Ascending aorta (tissue), 2 donors: Measurements from ENCODE around the gene AMDHD2. TPM values are rescaled to one million over a fixed set of nuclear protein-coding genes. Genes with fewer than 3 reads are reported as not detected.
"Not testable (repeated sequence)": the region's sequence is repeated elsewhere in the genome, so short reads cannot be mapped to it uniquely, and the experiment has no call there.

Experiments used
- DNase-seq, 2 donors: peaks; one replicate each; pipeline ENCODE4 v3.0.0-alpha.2; 2019; ENCODE audit warnings: low spot score in 2 of 2
- H3K27ac ChIP-seq, 2 donors: fragments of 200-600 bp; sonication (generic); one replicate each; pipeline ENCODE4 v1.5.1; 2016 to 2017; ENCODE audit warnings: mild to moderate bottlenecking in 1 of 2
- H3K27me3 ChIP-seq: fragments of 200-600 bp; sonication (generic); one replicate; pipeline ENCODE4 v1.5.1; 2017
- H3K36me3 ChIP-seq, 2 donors: fragments of 200-600 bp; sonication (generic); one replicate each; pipeline ENCODE4 v1.5.1; 2016
- H3K4me1 ChIP-seq, 2 donors: fragments of 200-600 bp; sonication (generic); one replicate each; pipeline ENCODE4 v1.5.1; 2016 to 2017; ENCODE audit warnings: mild to moderate bottlenecking in 1 of 2
- H3K4me3 ChIP-seq, 2 donors: fragments of 200-600 bp; sonication (generic); one replicate each; pipeline ENCODE4 v1.5.1; 2016 to 2017; ENCODE audit warnings: mild to moderate bottlenecking in 1 of 2
- H3K9me3 ChIP-seq, 2 donors: fragments of 200-600 bp; sonication (generic); one replicate each; pipeline ENCODE4 v1.5.1; 2016
- intact Hi-C: fragments of 100-400 bp; cut with DNase I; formaldehyde crosslinking; loops from one replicate; pipeline ENCODE4 v1.15.1; 2023
- total RNA-seq: library from RNA; depleted of rRNA; stranded (reverse); fragments of >200 nt; gene quantifications from one replicate; pipeline ENCODE4 v1.1.0, GENCODE V29; 2016
- TF ChIP-seq, protein P1 (sequence below), 3 experiments: fragments of 200-600 bp in 2 of 3; fragments of 450-650 bp in 1 of 3; sonication (generic) in 2 of 3; IDR thresholded peaks; one replicate each; pipeline ENCODE4 v1.5.1; 2016 to 2019; ENCODE audit warnings: antibody characterized with exemption in 3 of 3, mild to moderate bottlenecking in 1 of 3, moderate library complexity in 1 of 3

Gene AMDHD2
- total RNA-seq, 1 donor from 2014 or later = 16.1 TPM

DNA sequence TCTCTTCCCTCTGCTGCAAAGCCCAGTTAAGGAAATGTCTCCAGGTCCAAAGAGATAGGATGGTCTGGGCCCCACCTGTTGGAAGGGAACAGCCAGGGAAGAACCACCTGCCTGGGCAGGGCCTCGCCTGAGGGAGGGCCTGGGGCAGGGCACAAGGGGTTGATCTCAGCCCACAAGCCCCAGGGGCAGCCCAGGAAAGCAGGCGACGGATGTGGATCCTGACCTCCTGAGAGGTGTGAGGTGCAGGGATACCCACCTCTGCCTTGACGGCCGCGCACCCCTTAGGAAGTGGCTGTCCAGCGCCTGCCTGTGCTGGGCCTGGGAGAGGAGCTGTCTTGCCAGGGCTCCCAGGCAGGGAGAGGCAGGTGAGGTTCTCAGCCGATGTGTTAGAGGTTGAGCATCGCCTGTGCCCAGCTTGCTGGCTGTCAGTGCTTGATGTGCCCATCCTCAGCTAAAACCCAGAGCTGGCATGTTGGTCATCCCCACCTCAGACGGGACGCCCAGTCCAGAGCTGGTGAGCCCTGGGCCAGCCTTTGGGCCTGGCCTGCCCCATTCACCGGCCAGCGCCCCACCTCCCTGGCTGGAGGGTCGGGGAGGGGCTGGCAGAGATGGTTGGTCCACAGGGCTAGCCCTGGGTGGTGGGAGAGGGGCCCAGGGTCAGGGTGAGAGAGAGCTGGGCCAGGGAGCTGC lies 10.6 kb downstream of the AMDHD2 start:
- Histone ChIP-seq H3K27me3 (no peaks in the 10 kb centered on the region), H3K9me3 (no peaks in the 10 kb centered on the region), H3K4me1 (peaks cover 0 to 11% of the 10 kb centered on the region in 2 donors), H3K36me3 (peaks cover 20 to 31% of the 10 kb centered on the region in 2 donors), H3K27ac (peak overlapping the region; percentile 88 to 97), H3K4me3 (peak overlapping the region in 1 of 2 donors; percentile 80)
- no peak for DNase-seq
- TF ChIP-seq, protein P1, sequence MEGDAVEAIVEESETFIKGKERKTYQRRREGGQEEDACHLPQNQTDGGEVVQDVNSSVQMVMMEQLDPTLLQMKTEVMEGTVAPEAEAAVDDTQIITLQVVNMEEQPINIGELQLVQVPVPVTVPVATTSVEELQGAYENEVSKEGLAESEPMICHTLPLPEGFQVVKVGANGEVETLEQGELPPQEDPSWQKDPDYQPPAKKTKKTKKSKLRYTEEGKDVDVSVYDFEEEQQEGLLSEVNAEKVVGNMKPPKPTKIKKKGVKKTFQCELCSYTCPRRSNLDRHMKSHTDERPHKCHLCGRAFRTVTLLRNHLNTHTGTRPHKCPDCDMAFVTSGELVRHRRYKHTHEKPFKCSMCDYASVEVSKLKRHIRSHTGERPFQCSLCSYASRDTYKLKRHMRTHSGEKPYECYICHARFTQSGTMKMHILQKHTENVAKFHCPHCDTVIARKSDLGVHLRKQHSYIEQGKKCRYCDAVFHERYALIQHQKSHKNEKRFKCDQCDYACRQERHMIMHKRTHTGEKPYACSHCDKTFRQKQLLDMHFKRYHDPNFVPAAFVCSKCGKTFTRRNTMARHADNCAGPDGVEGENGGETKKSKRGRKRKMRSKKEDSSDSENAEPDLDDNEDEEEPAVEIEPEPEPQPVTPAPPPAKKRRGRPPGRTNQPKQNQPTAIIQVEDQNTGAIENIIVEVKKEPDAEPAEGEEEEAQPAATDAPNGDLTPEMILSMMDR (IDR thresholded peaks at IDR 0.05) = no peak
- intact Hi-C loops = loop anchor here (1.0 to 10.0 kb wide), 6 partner anchors 73 to 1218 kb away; partner anchors contain the start of genes FLYWCH1, HCFC1R1, THOC6 and TNFRSF12A

DNA sequence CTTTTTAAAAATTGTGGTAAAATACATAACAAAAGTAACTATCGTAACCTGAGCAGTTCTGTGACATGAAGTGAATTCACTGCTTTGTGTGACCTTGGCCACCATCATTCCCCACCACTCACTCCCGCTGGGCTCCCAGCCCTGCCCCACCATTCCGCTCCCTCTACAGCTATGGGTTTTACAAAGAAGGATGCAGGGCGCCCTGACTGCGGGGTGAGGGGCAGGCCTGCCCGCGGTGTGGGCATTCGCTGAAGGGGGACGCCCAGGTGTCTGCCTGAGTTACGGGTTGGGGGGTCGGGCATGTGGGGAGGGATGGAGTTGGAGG lies 11.2 kb downstream of the AMDHD2 start, which contains the start of gene CEMP1:
Gene CEMP1, minus strand, starts transcription at position 38 of the 325 bp plus-strand sequence. CDS start 335 bp downstream, outside the sequence.
- Histone ChIP-seq H3K27me3 (no peaks in the 10 kb centered on the region), H3K27ac (peak within 1 kb of the TSS; percentile 97), H3K4me1 (peaks cover 0 to 14% of the 10 kb centered on the region in 2 donors), H3K9me3 (no peaks in the 10 kb centered on the region), H3K36me3 (peaks cover 20 to 26% of the 10 kb centered on the region in 2 donors), H3K4me3 (peak within 1 kb of the TSS; percentile 70 to 80)
- intact Hi-C loops = loop anchor here (1.0 to 10.0 kb wide), 6 partner anchors 72 to 1219 kb away; partner anchors contain the start of genes FLYWCH1, HCFC1R1, THOC6 and TNFRSF12A
- TF ChIP-seq, protein P1 (IDR thresholded peaks at IDR 0.05) = no peak
- DNase-seq = no peak

DNA sequence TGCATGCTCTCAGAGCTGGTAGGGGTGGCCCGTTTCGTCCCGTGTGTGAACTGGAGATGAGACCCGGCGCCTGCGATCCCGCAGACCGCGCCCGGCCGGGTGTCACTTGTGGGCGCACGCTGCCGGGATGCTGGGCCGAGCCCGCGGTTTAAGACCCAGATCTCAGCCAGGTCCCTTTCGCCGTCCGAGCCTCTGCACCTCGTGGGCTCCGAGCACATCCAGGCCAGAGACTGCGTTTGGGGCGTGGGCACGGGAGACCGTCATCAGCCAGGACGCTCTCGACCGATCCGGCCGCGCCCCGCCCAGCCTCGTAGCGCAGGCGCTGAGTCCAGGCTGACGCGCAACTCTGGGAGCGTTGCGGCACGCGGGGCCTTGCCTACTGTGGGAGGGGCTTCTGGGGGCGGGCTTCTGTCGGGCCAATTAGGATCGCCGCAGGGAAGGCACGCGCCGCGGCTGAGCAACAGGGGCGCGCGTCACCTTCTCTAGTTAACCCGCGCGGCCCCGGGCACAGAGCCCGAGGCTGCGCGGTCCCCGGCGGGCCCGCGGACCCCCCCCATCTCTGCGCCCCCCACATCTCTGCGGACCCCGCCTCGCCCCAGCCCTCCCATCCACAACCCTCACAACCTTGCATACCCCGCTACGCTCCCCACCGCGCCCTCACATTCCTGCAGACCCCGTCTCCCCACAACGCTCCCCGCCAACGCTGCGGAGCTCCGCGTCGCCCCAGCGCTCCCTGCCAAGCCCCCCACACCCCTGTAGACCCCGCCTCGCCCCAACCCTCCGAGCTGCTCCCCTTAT lies 11.7 kb downstream of the AMDHD2 start:
- intact Hi-C loops = loop anchor here (1.0 to 10.0 kb wide), 7 partner anchors 19 to 1220 kb away; partner anchors contain the start of genes ATP6V0C, FLYWCH1, HCFC1R1 and THOC6
- peak overlapping the region; percentile 70 to 80 for H3K4me3 ChIP-seq
- no peaks in the 10 kb centered on the region for H3K27me3 ChIP-seq
- TF ChIP-seq, protein P1 (IDR thresholded peaks at IDR 0.05) = no peak
- peaks cover 15 to 21% of the 10 kb centered on the region in 2 donors for H3K36me3 ChIP-seq
- no peaks in the 10 kb centered on the region for H3K9me3 ChIP-seq
- H3K27ac ChIP-seq = peak overlapping the region; percentile 97
- H3K4me1 ChIP-seq = peaks cover 0 to 15% of the 10 kb centered on the region in 2 donors
- DNase-seq = peak; percentile 94 to 99

DNA sequence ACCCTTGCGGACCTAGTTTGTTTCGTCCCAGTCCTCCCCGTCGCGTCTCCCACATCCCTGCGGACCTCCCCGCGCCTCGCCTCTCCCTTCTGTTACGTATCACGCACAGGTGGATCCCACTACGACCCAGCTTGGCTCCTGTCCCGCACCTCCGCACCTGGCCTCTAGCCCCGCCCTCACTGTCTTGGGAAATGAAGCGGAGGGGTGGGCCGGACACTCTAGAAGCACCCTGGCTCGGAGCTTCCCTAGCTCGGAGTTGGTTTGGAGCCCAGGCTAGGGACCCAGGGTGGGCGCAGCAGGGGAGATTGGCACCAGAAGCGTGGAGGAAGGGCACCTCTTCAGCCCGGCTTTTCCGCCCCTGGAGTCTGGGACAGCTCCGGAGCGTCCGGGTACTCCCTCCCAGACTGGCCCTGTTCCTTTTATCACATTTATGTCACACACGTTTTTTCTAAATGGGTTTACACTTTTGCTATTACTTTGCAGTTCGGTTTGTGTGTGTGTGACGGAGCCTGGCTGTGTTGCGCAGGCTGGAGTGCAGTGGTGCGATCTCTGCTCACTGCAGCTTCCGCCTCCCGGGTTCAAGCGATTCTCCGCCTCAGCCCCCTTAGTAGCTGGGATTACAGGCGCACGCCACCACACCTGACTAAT lies 12.4 kb downstream of the AMDHD2 start:
- no peaks in the 10 kb centered on the region for H3K9me3 ChIP-seq
- peak overlapping the region; percentile 70 to 80 for H3K4me3 ChIP-seq
- H3K36me3 ChIP-seq = peaks cover 12 to 16% of the 10 kb centered on the region in 2 donors
- intact Hi-C loops = loop anchor here (2.0 to 10.0 kb wide), 6 partner anchors 20 to 1220 kb away; partner anchors contain the start of genes ATP6V0C, FLYWCH1, HCFC1R1 and THOC6
- H3K27ac ChIP-seq = peak overlapping the region; percentile 97
- no peaks in the 10 kb centered on the region for H3K27me3 ChIP-seq
- peak in 1 of 2 donors; percentile 85 for DNase-seq
- peaks cover 0 to 15% of the 10 kb centered on the region in 2 donors for H3K4me1 ChIP-seq
- TF ChIP-seq, protein P1 (IDR thresholded peaks at IDR 0.05) = no peak

DNA sequence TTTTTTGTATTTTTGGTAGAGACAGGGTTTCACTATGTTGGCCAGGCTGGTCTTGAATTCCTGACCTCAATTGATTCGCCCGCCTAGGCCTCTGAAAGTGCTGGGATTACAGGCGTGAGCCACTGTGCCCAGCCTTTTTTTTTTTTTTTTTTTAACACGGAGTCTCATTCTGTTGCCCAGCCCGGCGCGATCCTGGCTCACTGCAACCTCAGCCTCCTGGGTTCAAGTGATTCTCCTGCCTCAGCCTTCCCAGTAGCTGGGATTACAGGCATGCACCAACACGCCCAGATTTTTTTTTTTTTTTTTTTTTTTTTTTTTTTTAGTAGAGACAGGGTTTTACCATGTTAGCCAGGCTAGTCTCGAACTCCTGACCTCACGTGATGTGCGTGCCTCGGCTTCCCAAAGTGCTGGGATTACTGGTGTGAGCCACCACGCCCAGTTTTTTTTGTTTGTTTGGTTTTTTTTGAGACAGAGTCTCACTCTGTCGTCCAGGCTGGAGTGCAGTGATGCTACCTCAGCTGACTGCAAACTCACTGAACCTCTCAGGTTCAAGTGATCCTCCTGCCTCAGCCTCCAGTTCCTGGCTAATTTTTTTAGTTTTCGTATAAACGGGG lies 13.1 kb downstream of the AMDHD2 start:
- not testable (repeated sequence) for H3K27me3 ChIP-seq, H3K9me3 ChIP-seq, DNase-seq
- Histone ChIP-seq H3K27ac (peak overlapping the region; percentile 97), H3K4me1 (peaks cover 0 to 15% of the 10 kb centered on the region in 2 donors), H3K4me3 (peak overlapping the region; percentile 70 to 80), H3K36me3 (peaks cover 9 to 10% of the 10 kb centered on the region in 2 donors)
- intact Hi-C loops = loop anchor here (2.0 to 10.0 kb wide), 6 partner anchors 20 to 1221 kb away; partner anchors contain the start of genes ATP6V0C, FLYWCH1, HCFC1R1 and THOC6
